T-helper 17 cell (primary cell): ENCODE results near the gene RNF150. TPM values are rescaled to one million over a fixed set of nuclear protein-coding genes. Genes with fewer than 3 reads are reported as not detected.

Experiments used
- ATAC-seq: fragments of 150-1000 bp; cut with Tn5 transposase; 2 replicates; pipeline ENCODE4 v1.10.0; 2021; ENCODE audit warnings: mild to moderate bottlenecking, moderate library complexity
- DNase-seq, 3 donors: peaks; one replicate each; pipeline versions ENCODE4 v3.0.0 to v3.0.0-alpha.2; 2020 to 2021
- H3K9me3 ChIP-seq: one replicate; pipeline ENCODE4 v1.7.0; 2013; ENCODE audit warnings: low read length, mild to moderate bottlenecking; ENCODE audit not compliant: control insufficient read depth, poor library complexity, severe bottlenecking
- H3K27ac Mint-ChIP-seq: one replicate; pipeline ENCODE4 v1.8.0; 2022; ENCODE audit warnings: mild to moderate bottlenecking, moderate library complexity, mixed read lengths
- H3K27me3 Mint-ChIP-seq: one replicate; pipeline ENCODE4 v1.8.0; 2022; ENCODE audit warnings: mixed read lengths
- H3K36me3 Mint-ChIP-seq: one replicate; pipeline ENCODE4 v1.8.0; 2022; ENCODE audit warnings: low read depth, mixed read lengths
- H3K4me1 Mint-ChIP-seq: one replicate; pipeline ENCODE4 v1.8.0; 2022; ENCODE audit warnings: mild to moderate bottlenecking, mixed read lengths
- H3K4me3 Mint-ChIP-seq: one replicate; pipeline ENCODE4 v1.8.0; 2022; ENCODE audit warnings: mild to moderate bottlenecking, moderate library complexity, mixed read lengths
- total RNA-seq, 4 donors: library from RNA in 2 of 4; stranded (reverse) in 2 of 4; gene quantifications; one replicate each; pipeline ENCODE4 v1.2.3 and lab custom pipeline; 2022 to 2026

Gene RNF150
- total RNA-seq, 2 donors from 2014 or later: not detected

GRCh38 chr4:140955641-140956040, 177.6 kb downstream of the RNF150 start:
- no peak overlapping the region for H3K4me3 Mint-ChIP-seq
- H3K4me1 Mint-ChIP-seq: no peaks in the 10 kb centered on the region
- no peak for DNase-seq
- no peak overlapping the region for H3K27ac Mint-ChIP-seq
- H3K36me3 Mint-ChIP-seq: no peaks in the 10 kb centered on the region
- no peak for ATAC-seq
- no peaks in the 10 kb centered on the region for H3K9me3 ChIP-seq
- H3K27me3 Mint-ChIP-seq: peaks cover 9% of the 10 kb centered on the region

GRCh38 chr4:140952717-140953116, 180.6 kb downstream of the RNF150 start:
- peaks cover 13% of the 10 kb centered on the region for H3K27me3 Mint-ChIP-seq
- no peak overlapping the region for H3K27ac Mint-ChIP-seq
- no peak overlapping the region for H3K4me3 Mint-ChIP-seq
- DNase-seq: no peak
- H3K9me3 ChIP-seq: no peaks in the 10 kb centered on the region
- H3K4me1 Mint-ChIP-seq: no peaks in the 10 kb centered on the region
- no peaks in the 10 kb centered on the region for H3K36me3 Mint-ChIP-seq
- no peak for ATAC-seq

- H3K9me3 ChIP-seq: no peaks in the 10 kb centered on the region
- Mint-ChIP-seq H3K4me1 (no peaks in the 10 kb centered on the region), H3K27me3 (peaks cover 28% of the 10 kb centered on the region), H3K27ac (no peak overlapping the region), H3K4me3 (no peak overlapping the region), H3K36me3 (no peaks in the 10 kb centered on the region)
- DNase-seq (no peak), ATAC-seq (no peak)
Observed at GRCh38 chr4:140947506-140947905, 185.8 kb downstream of the RNF150 start.

DNA sequence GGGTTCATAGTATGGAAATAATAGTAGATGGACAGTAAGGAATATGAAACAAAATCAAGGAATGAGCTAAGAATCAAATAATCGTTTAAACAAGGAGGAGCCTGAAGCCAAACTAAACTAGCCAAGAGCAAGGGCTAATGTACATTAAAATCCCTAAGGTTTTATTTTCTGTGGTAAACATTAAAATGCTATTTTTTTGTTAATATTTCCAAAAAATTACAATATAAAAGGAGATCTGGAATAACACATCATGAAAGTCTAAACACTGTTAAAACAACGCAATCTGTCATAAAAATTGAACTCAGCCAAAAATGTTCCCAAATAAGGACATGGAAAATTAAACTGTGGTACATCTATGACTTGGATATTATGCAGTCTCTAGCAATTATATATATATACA, 188.2 kb downstream of the RNF150 start:
- no peaks in the 10 kb centered on the region for H3K36me3 Mint-ChIP-seq
- peaks cover 24% of the 10 kb centered on the region for H3K27me3 Mint-ChIP-seq
- ATAC-seq (no peak), DNase-seq (no peak)
- no peaks in the 10 kb centered on the region for H3K4me1 Mint-ChIP-seq
- H3K9me3 ChIP-seq: peaks cover 2% of the 10 kb centered on the region
- H3K27ac Mint-ChIP-seq: no peak overlapping the region
- no peak overlapping the region for H3K4me3 Mint-ChIP-seq

- Mint-ChIP-seq H3K4me3 (no peak overlapping the region), H3K36me3 (no peaks in the 10 kb centered on the region), H3K27me3 (peaks cover 24% of the 10 kb centered on the region), H3K27ac (no peak overlapping the region), H3K4me1 (no peaks in the 10 kb centered on the region)
- ATAC-seq (no peak), DNase-seq (no peak)
- peaks cover 3% of the 10 kb centered on the region for H3K9me3 ChIP-seq
Observed at GRCh38 chr4:140944572-140944971, 188.7 kb downstream of the RNF150 start.

GRCh38 chr4:140944199-140944515, 189.1 kb downstream of the RNF150 start:
- Mint-ChIP-seq H3K4me3 (no peak overlapping the region), H3K27me3 (peaks cover 21% of the 10 kb centered on the region), H3K27ac (no peak overlapping the region), H3K36me3 (no peaks in the 10 kb centered on the region), H3K4me1 (no peaks in the 10 kb centered on the region)
- DNase-seq (no peak), ATAC-seq (no peak)
- peaks cover 3% of the 10 kb centered on the region for H3K9me3 ChIP-seq

GRCh38 chr4:140943486-140944198, 189.6 kb downstream of the RNF150 start:
- Mint-ChIP-seq H3K4me3 (no peak overlapping the region), H3K36me3 (no peaks in the 10 kb centered on the region), H3K4me1 (no peaks in the 10 kb centered on the region), H3K27me3 (peaks cover 19% of the 10 kb centered on the region), H3K27ac (no peak overlapping the region)
- DNase-seq: no peak
- peaks cover 3% of the 10 kb centered on the region for H3K9me3 ChIP-seq
- no peak for ATAC-seq

DNA sequence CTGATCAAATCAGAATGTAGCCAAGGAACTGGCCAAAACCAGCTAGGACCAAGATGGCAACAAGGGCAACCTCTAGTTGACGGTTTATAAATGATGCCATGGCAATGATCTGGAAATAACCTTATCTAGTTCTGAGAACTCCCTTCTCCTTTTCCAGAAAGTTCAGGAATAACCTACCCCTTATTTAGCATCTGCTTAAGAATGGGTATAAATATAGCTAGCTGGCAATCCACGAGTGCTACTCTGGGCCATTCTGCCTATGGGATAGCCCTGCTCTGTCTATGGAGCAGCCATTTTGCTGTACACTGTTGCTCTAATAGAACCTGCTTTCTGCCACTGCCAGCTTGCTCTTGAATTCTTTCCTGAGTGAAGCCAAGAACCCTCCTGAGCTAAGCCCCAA, 192.7 kb downstream of the RNF150 start:
- Mint-ChIP-seq H3K4me1 (no peaks in the 10 kb centered on the region), H3K27ac (no peak overlapping the region), H3K27me3 (peaks cover 26% of the 10 kb centered on the region), H3K4me3 (no peak overlapping the region), H3K36me3 (no peaks in the 10 kb centered on the region)
- no peak for ATAC-seq
- peaks cover 3% of the 10 kb centered on the region for H3K9me3 ChIP-seq
- no peak for DNase-seq

GRCh38 chr4:140937866-140938265, 195.4 kb downstream of the RNF150 start:
- Mint-ChIP-seq H3K36me3 (no peaks in the 10 kb centered on the region), H3K4me3 (no peak overlapping the region), H3K4me1 (no peaks in the 10 kb centered on the region), H3K27ac (no peak overlapping the region), H3K27me3 (peaks cover 17% of the 10 kb centered on the region)
- H3K9me3 ChIP-seq: peaks cover 3% of the 10 kb centered on the region
- DNase-seq (no peak), ATAC-seq (no peak)

DNA sequence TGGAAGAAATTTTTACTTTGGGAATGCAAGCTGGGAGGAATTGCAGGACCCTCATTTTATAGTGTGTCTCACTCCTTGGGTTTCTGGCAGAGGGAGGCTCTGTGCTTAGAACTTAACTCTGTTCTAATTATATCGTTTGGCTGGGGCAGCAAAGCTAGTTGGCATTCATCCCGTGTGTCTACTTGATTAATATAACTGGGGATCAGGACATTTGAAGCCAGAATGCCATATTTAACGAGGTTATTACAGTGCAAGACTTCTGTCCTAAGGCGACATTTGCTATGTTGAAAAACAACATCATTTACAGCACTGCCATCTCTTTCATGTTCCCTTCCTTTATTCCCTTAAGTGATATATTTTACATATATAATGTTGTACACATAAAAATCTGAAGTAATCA, 198.0 kb downstream of the RNF150 start:
- Mint-ChIP-seq H3K4me3 (no peak overlapping the region), H3K36me3 (no peaks in the 10 kb centered on the region), H3K27ac (no peak overlapping the region)

GRCh38 chr4:140932501-140933045, 200.7 kb downstream of the RNF150 start:
- Mint-ChIP-seq H3K36me3 (no peaks in the 10 kb centered on the region), H3K4me1 (no peaks in the 10 kb centered on the region), H3K27me3 (peaks cover 29% of the 10 kb centered on the region), H3K4me3 (no peak overlapping the region), H3K27ac (no peak overlapping the region)
- no peak for DNase-seq
- no peaks in the 10 kb centered on the region for H3K9me3 ChIP-seq
- no peak for ATAC-seq

More for the DNA sequence above, 198.0 kb downstream of the RNF150 start:
- H3K27me3 Mint-ChIP-seq: peaks cover 29% of the 10 kb centered on the region
- ATAC-seq (no peak), DNase-seq (no peak)
- peaks cover 2% of the 10 kb centered on the region for H3K9me3 ChIP-seq
- H3K4me1 Mint-ChIP-seq: no peaks in the 10 kb centered on the region

- no peaks in the 10 kb centered on the region for H3K9me3 ChIP-seq
- Mint-ChIP-seq H3K4me3 (no peak overlapping the region), H3K4me1 (no peaks in the 10 kb centered on the region), H3K36me3 (no peaks in the 10 kb centered on the region), H3K27me3 (peaks cover 29% of the 10 kb centered on the region), H3K27ac (no peak overlapping the region)
- no peak for ATAC-seq
- no peak for DNase-seq
Observed at GRCh38 chr4:140931911-140932310, 201.4 kb downstream of the RNF150 start.

DNA sequence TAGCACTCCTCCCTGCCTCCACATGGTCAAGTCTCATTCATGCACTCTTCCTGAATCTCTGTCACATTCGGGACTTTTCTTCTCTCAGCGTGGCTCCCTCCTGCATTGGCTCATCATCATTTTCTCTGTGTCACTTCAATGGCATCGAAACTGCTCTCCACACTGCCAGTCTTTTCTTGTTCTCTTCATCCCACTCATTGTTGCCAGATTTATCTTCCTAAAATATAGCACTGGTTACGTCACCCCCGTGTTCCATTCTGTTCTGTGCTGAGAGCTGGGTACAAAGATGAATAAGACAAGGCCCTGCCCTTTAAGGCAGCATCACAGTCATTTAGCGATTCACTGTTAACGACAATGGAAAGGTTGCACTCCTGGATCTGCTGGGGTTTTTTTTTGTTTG, 202.7 kb downstream of the RNF150 start:
- Mint-ChIP-seq H3K4me1 (no peaks in the 10 kb centered on the region), H3K36me3 (no peaks in the 10 kb centered on the region), H3K27me3 (peaks cover 22% of the 10 kb centered on the region), H3K27ac (no peak overlapping the region), H3K4me3 (no peak overlapping the region)
- no peaks in the 10 kb centered on the region for H3K9me3 ChIP-seq
- ATAC-seq (no peak), DNase-seq (no peak)

GRCh38 chr4:140930011-140930410, 203.3 kb downstream of the RNF150 start:
- no peaks in the 10 kb centered on the region for H3K36me3 Mint-ChIP-seq
- no peak for ATAC-seq
- H3K27me3 Mint-ChIP-seq: peaks cover 22% of the 10 kb centered on the region
- no peaks in the 10 kb centered on the region for H3K4me1 Mint-ChIP-seq
- no peak overlapping the region for H3K4me3 Mint-ChIP-seq
- no peaks in the 10 kb centered on the region for H3K9me3 ChIP-seq
- no peak for DNase-seq
- no peak overlapping the region for H3K27ac Mint-ChIP-seq
